IMR-90 (cell line): ENCODE measurements around the gene SIRT7. TPM values are rescaled to one million over a fixed set of nuclear protein-coding genes. Genes with fewer than 3 reads are reported as not detected.
A peak's percentile ranks its signal among the peaks of the same experiment; 100 is the strongest.

Source experiments
- ATAC-seq: fragments of 200-7000 bp; cut with Tn5 transposase; 2 replicates; pipeline ENCODE4 v1.9.1; 2020; ENCODE audit warnings: low read depth, mild to moderate bottlenecking, moderate library complexity
- BruUV-seq: library from RNA; stranded (reverse); fragments of 400-500 nt; replicated peaks from 2 replicates; lab custom pipeline; 2021; lab: Mats Ljungman, UMichigan
- CTCF ChIA-PET: fragments of 300-600 bp; formaldehyde crosslinking; extraction: SDS; loops from one replicate; lab custom pipeline; 2021; ENCODE audit warnings: antibody characterized with exemption; lab: Yijun Ruan, JAX
- POLR2A ChIA-PET: fragments of 300-600 bp; sonication (Branson Sonifier 250); formaldehyde crosslinking; loops from one replicate; lab custom pipeline; 2022; ENCODE audit warnings: antibody characterized with exemption; ENCODE audit not compliant: unreplicated experiment; lab: Charles Lee
- DNase-seq: peaks from one replicate; pipeline ENCODE4 v3.0.0; 2013
- H2AFZ ChIP-seq: replicated peaks from 2 replicates; pipeline ENCODE3; 2013; ENCODE audit warnings: low read length, mild to moderate bottlenecking; ENCODE audit not compliant: poor library complexity
- H2AK5ac ChIP-seq: 2 replicates; pipeline ENCODE4 v1.6.1; 2013; ENCODE audit warnings: low read depth, low read length, inconsistent platforms
- H2AK9ac ChIP-seq: replicated peaks from 2 replicates; pipeline ENCODE3; 2013; ENCODE audit warnings: mild to moderate bottlenecking, low read depth, low read length, moderate library complexity; ENCODE audit not compliant: poor library complexity
- H2BK120ac ChIP-seq: 2 replicates; pipeline ENCODE4 v1.6.1; 2013; ENCODE audit warnings: low read depth, low read length, inconsistent platforms
- H2BK15ac ChIP-seq: 3 replicates; pipeline ENCODE4 v1.6.1; 2013; ENCODE audit warnings: low read depth, low read length, inconsistent platforms
- H2BK20ac ChIP-seq: 2 replicates; pipeline ENCODE4 v1.6.1; 2013; ENCODE audit warnings: low read depth, mild to moderate bottlenecking, inconsistent platforms, low read length, moderate library complexity
- H2BK5ac ChIP-seq: 2 replicates; pipeline ENCODE4 v1.6.1; 2013; ENCODE audit warnings: mild to moderate bottlenecking, low read depth, low read length, inconsistent platforms; ENCODE audit not compliant: poor library complexity, severe bottlenecking
- H3K14ac ChIP-seq: replicated peaks from 2 replicates; pipeline ENCODE4 v1.6.1; 2013; ENCODE audit warnings: low read depth, low read length, inconsistent platforms
- H3K18ac ChIP-seq: 2 replicates; pipeline ENCODE4 v1.6.1; 2013; ENCODE audit warnings: low read depth, low read length, control low read depth
- H3K23ac ChIP-seq: 2 replicates; pipeline ENCODE4 v1.6.1; 2013; ENCODE audit warnings: low read depth, low read length, inconsistent platforms
- H3K27ac ChIP-seq: 2 replicates; pipeline ENCODE4 v1.5.1; 2013; ENCODE audit warnings: mild to moderate bottlenecking, control low read depth, low read length; ENCODE audit not compliant: insufficient read depth
- H3K27me3 ChIP-seq: 2 replicates; pipeline ENCODE4 v1.6.1; 2013; ENCODE audit warnings: low read length; ENCODE audit not compliant: control insufficient read depth, insufficient read depth
- H3K36me3 ChIP-seq: 2 replicates; pipeline ENCODE4 v1.6.1; 2013; ENCODE audit warnings: low read length, mixed read lengths; ENCODE audit not compliant: control insufficient read depth, insufficient read depth
- H3K4ac ChIP-seq: 2 replicates; pipeline ENCODE4 v1.6.1; 2013; ENCODE audit warnings: low read depth, low read length, inconsistent platforms
- H3K4me1 ChIP-seq: 2 replicates; pipeline ENCODE4 v1.6.1; 2013; ENCODE audit warnings: low read length, mixed read lengths; ENCODE audit not compliant: control insufficient read depth, insufficient read depth
- H3K4me2 ChIP-seq: 2 replicates; pipeline ENCODE4 v1.6.1; 2013; ENCODE audit warnings: low read depth, mild to moderate bottlenecking, control low read depth, low read length, moderate library complexity
- H3K4me3 ChIP-seq: 2 replicates; pipeline ENCODE4 v1.5.1; 2013; ENCODE audit warnings: low read depth, mild to moderate bottlenecking, control low read depth, low read length, moderate library complexity; ENCODE audit not compliant: insufficient read depth
- H3K56ac ChIP-seq: 2 replicates; pipeline ENCODE4 v1.6.1; 2013; ENCODE audit warnings: low read length, inconsistent platforms; ENCODE audit not compliant: insufficient read depth; ENCODE audit errors: extremely low read depth
- H3K79me1 ChIP-seq, 2 experiments: 2 replicates each; pipeline ENCODE4 v1.6.1; 2013; ENCODE audit warnings: low read length in 2 of 2, inconsistent platforms in 1 of 2, low read depth in 1 of 2
- H3K9ac ChIP-seq: 2 replicates; pipeline ENCODE4 v1.6.1; 2013; ENCODE audit warnings: low read depth, low read length, control low read depth
- H3K9me1 ChIP-seq: 2 replicates; pipeline ENCODE4 v1.6.1; 2013; ENCODE audit warnings: low read length, inconsistent platforms; ENCODE audit not compliant: insufficient read depth
- H3K9me3 ChIP-seq: 2 replicates; pipeline ENCODE4 v1.6.1; 2013; ENCODE audit warnings: low read length; ENCODE audit not compliant: control insufficient read depth, insufficient read depth
- H4K20me1 ChIP-seq: 2 replicates; pipeline ENCODE4 v1.6.1; 2013; ENCODE audit warnings: low read length, inconsistent platforms; ENCODE audit not compliant: insufficient read depth
- H4K5ac ChIP-seq: 2 replicates; pipeline ENCODE4 v1.6.1; 2013; ENCODE audit warnings: mild to moderate bottlenecking, low read depth, low read length, control low read depth
- H4K8ac ChIP-seq, 2 experiments: 2 replicates each; pipeline ENCODE4 v1.6.1; 2013; ENCODE audit warnings: low read depth in 2 of 2, low read length in 2 of 2, control low read depth in 1 of 2, inconsistent platforms in 1 of 2
- H4K91ac ChIP-seq: 2 replicates; pipeline ENCODE4 v1.6.1; 2013; ENCODE audit warnings: low read depth, low read length, inconsistent platforms; ENCODE audit not compliant: insufficient read depth
- BHLHE40 ChIP-seq: fragments of 150-350 bp; IDR thresholded peaks from 2 replicates; pipeline ENCODE4 v1.6.1; 2016; ENCODE audit warnings: mild to moderate bottlenecking, low read depth, low read length
- CHD1 ChIP-seq: IDR thresholded peaks from 2 replicates; pipeline ENCODE4 v1.6.1; 2012; ENCODE audit warnings: low read depth, low read length, improper control_type of control experiment
- ELK1 ChIP-seq: fragments of 150-350 bp; IDR thresholded peaks from 2 replicates; pipeline ENCODE4 v1.6.1; 2016; ENCODE audit warnings: low read depth, mild to moderate bottlenecking, low read length, moderate library complexity, borderline replicate concordance
- FOS ChIP-seq: fragments of 150-350 bp; IDR thresholded peaks from 2 replicates; pipeline ENCODE4 v1.6.1; 2016; ENCODE audit warnings: low read depth, low read length
- MAFK ChIP-seq: IDR thresholded peaks from 2 replicates; pipeline ENCODE4 v1.6.1; 2012; ENCODE audit warnings: low read depth, low read length, improper control_type of control experiment
- MAZ ChIP-seq: IDR thresholded peaks from 2 replicates; pipeline ENCODE4 v1.6.1; 2012; ENCODE audit warnings: low read depth, mild to moderate bottlenecking, low read length, improper control_type of control experiment, moderate library complexity, borderline replicate concordance
- MXI1 ChIP-seq: IDR thresholded peaks from 2 replicates; pipeline ENCODE4 v1.6.1; 2012; ENCODE audit warnings: low read depth, mild to moderate bottlenecking, low read length, moderate library complexity, borderline replicate concordance
- NFE2L2 ChIP-seq: fragments of 150-350 bp; IDR thresholded peaks from 2 replicates; pipeline ENCODE4 v1.6.1; 2016; ENCODE audit warnings: low read depth, mild to moderate bottlenecking, low read length
- POLR2A ChIP-seq: IDR thresholded peaks from 2 replicates; pipeline ENCODE4 v1.6.1; 2012; ENCODE audit warnings: mild to moderate bottlenecking, low read depth, low read length
- RCOR1 ChIP-seq: IDR thresholded peaks from 2 replicates; pipeline ENCODE4 v1.6.1; 2012; ENCODE audit warnings: mild to moderate bottlenecking, low read length, improper control_type of control experiment; ENCODE audit not compliant: insufficient replicate concordance
- RFX5 ChIP-seq: IDR thresholded peaks from 2 replicates; pipeline ENCODE4 v1.8.0; 2012; ENCODE audit warnings: low read depth, mild to moderate bottlenecking, low read length, moderate library complexity
- SMC3 ChIP-seq: fragments of 150-350 bp; IDR thresholded peaks from 2 replicates; pipeline ENCODE4 v1.6.1; 2016; ENCODE audit warnings: low read depth, mild to moderate bottlenecking, antibody characterized with exemption, low read length, moderate library complexity
- WGBS, 2 experiments: methylation state at CpG; one replicate each; pipeline versions ENCODE4 v1.1.5 to v1.1.7; 2013; ENCODE audit warnings: missing lambda C conversion rate in 2 of 2; ENCODE audit not compliant: insufficient read length in 1 of 2; ENCODE audit errors: extremely low coverage in 2 of 2; 5-methylcytosine and 5-hydroxymethylcytosine counted together
- dilution Hi-C: fragments of 300-500 bp; cut with HindIII; formaldehyde crosslinking; loops from one replicate; pipeline ENCODE4 v1.14.3; 2018; ENCODE audit warnings: low sequenced_read_pairs; ENCODE audit not compliant: unreplicated experiment
- in situ Hi-C: fragments of 300-500 bp; cut with MboI; formaldehyde crosslinking; loops from 3 replicates; pipeline ENCODE4 v1.14.3; 2019; ENCODE audit warnings: low sequenced_read_pairs, inconsistent platforms, mixed read lengths
- intact Hi-C: fragments of 100-400 bp; cut with micrococcal nuclease; formaldehyde crosslinking; loops from 2 replicates; pipeline ENCODE4 v1.10.0; 2022
- polyA plus RNA-seq, 3 experiments: library from polyadenylated mRNA; depleted of rRNA; stranded (reverse); fragments of >200 nt; gene quantifications; 2 replicates each; pipeline ENCODE4 v1.2.3, GENCODE V29; 2012; ENCODE audit warnings: low replicate concordance in 1 of 3
- total RNA-seq: library from RNA; depleted of rRNA; stranded (reverse); fragments of >200 nt; gene quantifications from 2 replicates; pipeline ENCODE4 v1.2.3, GENCODE V29; 2012

Gene SIRT7
- total and polyA plus RNA-seq, 2 of the 4 experiments (the other 2 are of a cell fraction) = 14.5 to 19.8 TPM

- no peak for TF ChIP-seq SMC3
- no peak for TF ChIP-seq POLR2A
Observed at GRCh38 chr17:81929253-81930141, 11.5 kb upstream of the SIRT7 start (continued).

GRCh38 chr17:81928544-81929252 is 10.7 kb upstream of the SIRT7 start:
- TF ChIP-seq CHD1 (no peak), MAZ (no peak), NFE2L2 (no peak), BHLHE40 (no peak), RCOR1 (no peak), MXI1 (no peak), RFX5 (no peak), MAFK (no peak), ELK1 (no peak), FOS (no peak), POLR2A (no peak)
- Histone ChIP-seq H3K9me3 (no peaks in the 10 kb centered on the region), H4K91ac (peak overlapping the region; percentile 66; the same call in 1 of the 2 replicates), H2BK120ac (no peak overlapping the region), H3K27me3 (no peaks in the 10 kb centered on the region), H2BK5ac (no peak overlapping the region), H3K79me1 (peaks cover 17 to 41% of the 10 kb centered on the region in 2 experiments; a peak in 3 of 4 replicates), H3K56ac (no peak overlapping the region; the same call in 1 of the 2 replicates), H3K27ac (peak overlapping the region; percentile 15; the same call in 1 of the 2 replicates), H3K18ac (no peak overlapping the region), H4K20me1 (peaks cover 40% of the 10 kb centered on the region), H3K9ac (peak overlapping the region; percentile 53), H3K23ac (peak overlapping the region; percentile 72), H2BK20ac (no peak overlapping the region), H3K4me3 (peak overlapping the region; percentile 51), H3K4ac (peak overlapping the region; percentile 53), H2AK5ac (peak overlapping the region; percentile 74), H2AFZ (peak overlapping the region; percentile 92), H3K4me1 (peaks cover 23% of the 10 kb centered on the region), H2AK9ac (peak overlapping the region; percentile 95), H3K4me2 (peak overlapping the region; percentile 78), H3K14ac (peak overlapping the region; percentile 65; the same call in 1 of the 2 replicates), H4K8ac (peak overlapping the region; percentile 76 to 77; a peak in 2 of 4 replicates), H3K9me1 (peaks cover 17% of the 10 kb centered on the region), H2BK15ac (no peak overlapping the region), H4K5ac (peak overlapping the region; percentile 44), H3K36me3 (peaks cover 11% of the 10 kb centered on the region; the same call in 1 of the 2 replicates)
- ATAC-seq = no peak
- intact Hi-C loops = no loop called here
- in situ Hi-C loops = no loop called here
- WGBS, 2 experiments = 41% methylated on average over 23 of the region's 44 CpGs; no CpG with 5 or more reads in 1 of the 2 experiments
- ChIA-PET CTCF (interaction anchor here (0.9 to 1.3 kb wide), 2 partner anchors 31 to 91 kb away, joined by 3 read pairs; no protein-coding TSS in a partner anchor), POLR2A (no interaction called here)
- dilution Hi-C loops = no loop called here
- BruUV-seq = no TSS peak
- no peak for DNase-seq
